Measurements from ENCODE around the gene NR5A2. TPM values are rescaled to one million over a fixed set of nuclear protein-coding genes. Genes with fewer than 3 reads are reported as not detected.

Gene NR5A2
- total and polyA plus RNA-seq, 10 donors, result 0.02 to 0.63 (median 0.10) TPM; not detected in 3

- Histone ChIP-seq H3K27me3 (replicated peaks in 1 of 7) (no peaks in the 10 kb centered on the region), H3K27ac (no peak overlapping the region), H3K4me1 (peaks cover 0 to 23% (median 5%) of the 10 kb centered on the region in 6 donors), H3K9me3 (no peaks in the 10 kb centered on the region), H3K4me3 (no peak overlapping the region), H3K36me3 (no peaks in the 10 kb centered on the region)
- DNase-seq, result no peak
- TF ChIP-seq POLR2AphosphoS5 (IDR thresholded peaks at IDR 0.05), result no peak
- intact Hi-C loops (cut with DNase I; ENCODE audit: low total_unique reads), result loop anchor here (10.0 kb wide), 1 partner anchor 174 kb away; no protein-coding TSS in a partner anchor
- 72 to 92% (median 85%) methylated on average over 1 of the region's 1 CpG for WGBS, 5 donors
Measured at GRCh38 chr1:200130552-200130951, 103.0 kb downstream of the NR5A2 start.

- intact Hi-C loops (cut with DNase I; ENCODE audit: low total_unique reads), result loop anchor here (10.0 kb wide), 1 partner anchor 173 kb away; no protein-coding TSS in a partner anchor
- Histone ChIP-seq H3K27ac (no peak overlapping the region), H3K36me3 (no peaks in the 10 kb centered on the region), H3K27me3 (replicated peaks in 1 of 7) (no peaks in the 10 kb centered on the region), H3K4me3 (no peak overlapping the region), H3K4me1 (peaks cover 0 to 23% (median 5%) of the 10 kb centered on the region in 6 donors), H3K9me3 (no peaks in the 10 kb centered on the region)
- TF ChIP-seq POLR2A (IDR thresholded peaks at IDR 0.05), result no peak
- TF ChIP-seq POLR2AphosphoS5 (IDR thresholded peaks at IDR 0.05), result no peak
- no peak for TF ChIP-seq CTCF (IDR thresholded peaks at IDR 0.05 in 8 of 11, conservative IDR thresholded peaks at IDR 0.05 in 3 of 11)
- no peak for DNase-seq
- WGBS, 5 donors, result 66 to 85% (median 69%) methylated on average over 4 of the region's 4 CpGs
Measured at GRCh38 chr1:200131551-200132125, 104.1 kb downstream of the NR5A2 start.

- intact Hi-C loops (cut with DNase I; ENCODE audit: low total_unique reads), result loop anchor here (10.0 kb wide), 1 partner anchor 172 kb away; no protein-coding TSS in a partner anchor
- TF ChIP-seq POLR2A (IDR thresholded peaks at IDR 0.05) (no peak), POLR2AphosphoS5 (IDR thresholded peaks at IDR 0.05) (no peak), CTCF (IDR thresholded peaks at IDR 0.05 in 8 of 11, conservative IDR thresholded peaks at IDR 0.05 in 3 of 11) (no peak)
- no peaks in the 10 kb centered on the region for H3K27me3 ChIP-seq (replicated peaks in 1 of 7)
- H3K4me3 ChIP-seq, result no peak overlapping the region
- 76 to 91% (median 84%) methylated on average over 2 of the region's 2 CpGs for WGBS, 5 donors
- no peaks in the 10 kb centered on the region for H3K9me3 ChIP-seq
- H3K4me1 ChIP-seq, result peaks cover 0 to 23% (median 5%) of the 10 kb centered on the region in 6 donors
- H3K36me3 ChIP-seq, result no peaks in the 10 kb centered on the region
- no peak for DNase-seq
- H3K27ac ChIP-seq, result no peak overlapping the region
Measured at GRCh38 chr1:200133123-200133522, 105.6 kb downstream of the NR5A2 start.

- 81 to 98% (median 91%) methylated on average over 2 of the region's 2 CpGs for WGBS, 5 donors
- H3K27ac ChIP-seq, result no peak overlapping the region
- no peak for DNase-seq
- peaks cover 0 to 20% (median 5%) of the 10 kb centered on the region in 6 donors for H3K4me1 ChIP-seq
- H3K4me3 ChIP-seq, result no peak overlapping the region
- TF ChIP-seq CTCF (IDR thresholded peaks at IDR 0.05 in 8 of 11, conservative IDR thresholded peaks at IDR 0.05 in 3 of 11), result no peak
- TF ChIP-seq POLR2AphosphoS5 (IDR thresholded peaks at IDR 0.05), result no peak
- no peak for TF ChIP-seq POLR2A (IDR thresholded peaks at IDR 0.05)
- intact Hi-C loops (cut with DNase I; ENCODE audit: low total_unique reads), result loop anchor here (10.0 kb wide), 1 partner anchor 171 kb away; no protein-coding TSS in a partner anchor
- H3K36me3 ChIP-seq, result no peaks in the 10 kb centered on the region
- H3K27me3 ChIP-seq (replicated peaks in 1 of 7), result no peaks in the 10 kb centered on the region
- no peaks in the 10 kb centered on the region for H3K9me3 ChIP-seq
Measured at GRCh38 chr1:200134116-200134515, 106.6 kb downstream of the NR5A2 start.
